ENCODE data around the gene MYO7A. TPM values are rescaled to one million over a fixed set of nuclear protein-coding genes. Genes with fewer than 3 reads are reported as not detected.

Gene MYO7A
- total RNA-seq, 2 donors from 2014 or later: 15.2 to 22.7 TPM

DNA sequence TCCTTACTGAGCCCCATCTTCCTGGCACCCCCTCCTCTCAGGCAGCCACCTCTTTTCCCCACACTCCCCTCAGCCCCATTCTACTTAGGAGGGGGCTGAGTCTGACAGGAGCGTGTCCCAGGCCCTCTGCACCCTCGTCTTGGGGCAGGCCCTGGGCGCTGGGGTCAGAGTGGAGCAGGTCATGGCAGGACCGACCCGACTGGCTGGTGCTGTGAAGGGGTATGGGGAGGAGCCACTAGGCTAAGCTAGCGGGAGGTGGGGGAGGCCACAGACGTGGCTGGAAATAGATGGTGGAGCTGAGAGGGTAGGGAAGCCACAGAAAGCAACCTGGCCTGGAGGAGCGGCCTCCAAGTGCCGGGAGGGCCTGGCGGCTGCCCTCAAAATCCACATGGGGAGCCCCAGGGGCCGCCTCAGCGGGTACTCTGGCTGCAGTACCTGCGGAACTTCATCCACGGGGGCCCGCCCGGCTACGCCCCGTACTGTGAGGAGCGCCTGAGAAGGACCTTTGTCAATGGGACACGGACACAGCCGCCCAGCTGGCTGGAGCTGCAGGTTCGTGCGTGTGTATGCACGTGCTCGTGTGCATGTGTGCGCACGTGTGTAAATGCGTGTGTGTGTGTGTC is 61.7 kb downstream of the MYO7A start:
- Histone ChIP-seq H3K4me1 (ENCODE audit: control insufficient read depth in 1 of 2, low read depth in 2 of 2) (no peaks in the 10 kb centered on the region), H3K27ac (no peak overlapping the region)
- no peak for ATAC-seq (ENCODE audit: insufficient number of reproducible peaks, low FRiP score, low read depth)

GRCh38 chr11:77190331-77191075 is 62.5 kb downstream of the MYO7A start:
- DNase-seq (ENCODE audit: low spot score): no peak

More for the DNA sequence above, 61.7 kb downstream of the MYO7A start:
- no peaks in the 10 kb centered on the region for H3K9me3 ChIP-seq
- no peaks in the 10 kb centered on the region for H3K36me3 ChIP-seq
- H3K4me3 ChIP-seq: no peak overlapping the region
- DNase-seq (ENCODE audit: low spot score): no peak
- no peaks in the 10 kb centered on the region for H3K27me3 ChIP-seq (replicated peaks; ENCODE audit: insufficient read depth)
- TF ChIP-seq CTCF (IDR thresholded peaks at IDR 0.05): no peak

DNA sequence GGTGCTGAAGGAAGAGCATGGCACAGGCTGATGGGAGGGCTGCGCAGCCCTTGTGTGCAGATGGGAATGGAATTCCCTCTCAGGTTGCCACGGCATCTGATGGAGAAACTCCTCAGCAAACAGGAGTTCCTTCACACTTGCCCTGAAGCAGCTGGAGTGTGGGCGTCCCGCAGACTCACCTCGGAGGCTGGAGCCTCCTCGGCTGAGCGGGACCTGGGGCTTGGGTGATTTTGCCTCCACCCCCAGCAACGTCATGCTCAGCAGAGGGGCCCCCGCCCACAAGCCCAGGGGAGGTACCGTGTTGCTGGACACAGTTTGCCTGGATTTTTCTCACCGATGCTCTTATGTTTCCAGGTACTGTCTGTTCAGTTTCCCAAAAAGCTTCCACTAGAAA is 63.4 kb downstream of the MYO7A start:
- Histone ChIP-seq H3K9me3 (no peaks in the 10 kb centered on the region), H3K27ac (no peak overlapping the region), H3K36me3 (no peaks in the 10 kb centered on the region), H3K4me1 (ENCODE audit: control insufficient read depth in 1 of 2, low read depth in 2 of 2) (no peaks in the 10 kb centered on the region), H3K4me3 (no peak overlapping the region), H3K27me3 (replicated peaks; ENCODE audit: insufficient read depth) (no peaks in the 10 kb centered on the region)
- DNase-seq (ENCODE audit: low spot score): no peak
- no peak for ATAC-seq (ENCODE audit: insufficient number of reproducible peaks, low FRiP score, low read depth)
- no peak for TF ChIP-seq CTCF (IDR thresholded peaks at IDR 0.05)

More at GRCh38 chr11:77190331-77191075, 62.5 kb downstream of the MYO7A start:
- TF ChIP-seq CTCF (IDR thresholded peaks at IDR 0.05): no peak
- H3K27me3 ChIP-seq (replicated peaks; ENCODE audit: insufficient read depth): no peaks in the 10 kb centered on the region
- H3K27ac ChIP-seq: no peak overlapping the region
- no peaks in the 10 kb centered on the region for H3K36me3 ChIP-seq
- no peak for ATAC-seq (ENCODE audit: insufficient number of reproducible peaks, low FRiP score, low read depth)
- no peaks in the 10 kb centered on the region for H3K4me1 ChIP-seq (ENCODE audit: control insufficient read depth in 1 of 2, low read depth in 2 of 2)
- H3K9me3 ChIP-seq: no peaks in the 10 kb centered on the region
- no peak overlapping the region for H3K4me3 ChIP-seq

GRCh38 chr11:77191823-77192495 is 63.9 kb downstream of the MYO7A start:
- DNase-seq (ENCODE audit: low spot score): no peak
- H3K27me3 ChIP-seq (replicated peaks; ENCODE audit: insufficient read depth): no peaks in the 10 kb centered on the region
- no peaks in the 10 kb centered on the region for H3K4me1 ChIP-seq (ENCODE audit: control insufficient read depth in 1 of 2, low read depth in 2 of 2)
- no peak for ATAC-seq (ENCODE audit: insufficient number of reproducible peaks, low FRiP score, low read depth)
- H3K4me3 ChIP-seq: no peak overlapping the region
- no peaks in the 10 kb centered on the region for H3K9me3 ChIP-seq
- no peaks in the 10 kb centered on the region for H3K36me3 ChIP-seq
- TF ChIP-seq CTCF (IDR thresholded peaks at IDR 0.05): no peak
- no peak overlapping the region for H3K27ac ChIP-seq

DNA sequence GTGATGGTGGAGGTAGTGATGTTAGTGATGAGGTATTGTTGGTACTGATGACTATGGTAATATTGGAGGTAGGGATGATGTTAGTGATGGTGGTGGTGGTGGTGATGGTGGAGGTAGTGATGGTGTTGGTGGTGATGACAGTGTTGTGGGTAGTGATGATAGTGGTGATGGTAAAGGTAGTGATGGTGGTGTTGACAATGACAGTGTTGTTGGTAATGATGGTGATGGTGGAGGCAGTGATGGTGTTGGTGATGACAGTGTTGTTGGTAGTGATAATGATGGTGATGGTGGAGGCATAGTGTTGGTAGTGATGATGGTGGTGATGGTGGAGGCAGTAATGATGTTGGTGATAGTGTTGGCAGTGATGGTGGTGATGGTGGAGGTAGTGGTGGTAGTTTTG is 65.1 kb downstream of the MYO7A start:
- no peaks in the 10 kb centered on the region for H3K36me3 ChIP-seq
- H3K27me3 ChIP-seq (replicated peaks; ENCODE audit: insufficient read depth): no peaks in the 10 kb centered on the region
- H3K4me3 ChIP-seq: no peak overlapping the region
- TF ChIP-seq CTCF (IDR thresholded peaks at IDR 0.05): no peak
- H3K9me3 ChIP-seq: no peaks in the 10 kb centered on the region
- no peak for ATAC-seq (ENCODE audit: insufficient number of reproducible peaks, low FRiP score, low read depth)
- DNase-seq (ENCODE audit: low spot score): no peak
- no peaks in the 10 kb centered on the region for H3K4me1 ChIP-seq (ENCODE audit: control insufficient read depth in 1 of 2, low read depth in 2 of 2)
- no peak overlapping the region for H3K27ac ChIP-seq

All from thoracic aorta (tissue), 2 donors.